ENCODE data around the gene PPP1R12C. TPM values are rescaled to one million over a fixed set of nuclear protein-coding genes. Genes with fewer than 3 reads are reported as not detected.

The PPP1R12C gene
- total and polyA plus RNA-seq, 12 donors: 134 to 283 (median 201) TPM

GRCh38 chr19:55098716-55099556 lies 18.5 kb downstream of the PPP1R12C start:
- 83 to 84% methylated on average over 27 of the region's 27 CpGs for WGBS, 2 donors
- peak overlapping the region in 8 of 10 donors; percentile 1 to 72 (median 58) for H3K27ac ChIP-seq
- peaks cover 9 to 85% (median 62%) of the 10 kb centered on the region in 9 donors for H3K36me3 ChIP-seq

GRCh38 chr19:55097864-55098715 lies 19.3 kb downstream of the PPP1R12C start:
- H3K27me3 ChIP-seq: no peaks in the 10 kb centered on the region
- peak overlapping the region in 4 of 10 donors; percentile 4 to 72 (median 64) for H3K27ac ChIP-seq
- H3K4me1 ChIP-seq: peaks cover 5 to 36% (median 25%) of the 10 kb centered on the region in 9 donors
- 91 to 92% methylated on average over 23 of the region's 23 CpGs for WGBS, 2 donors
- no peak for DNase-seq
- no peak for TF ChIP-seq CTCF (IDR thresholded peaks at IDR 0.05)
- peaks cover 0 to 7% (median under 1%) of the 10 kb centered on the region in 11 donors for H3K9me3 ChIP-seq
- H3K36me3 ChIP-seq: peaks cover 4 to 78% (median 56%) of the 10 kb centered on the region in 9 donors
- ATAC-seq: peak in 1 of 8 donors; percentile 24
- H3K4me3 ChIP-seq: no peak overlapping the region
- intact Hi-C loops (cut with DNase I): no loop called here

More at GRCh38 chr19:55098716-55099556, 18.5 kb downstream of the PPP1R12C start:
- TF ChIP-seq CTCF (IDR thresholded peaks at IDR 0.05): peak in 3 of 9 donors; percentile 7 to 28 (median 15)
- peak overlapping the region in 1 of 10 donors; percentile 12 for H3K4me3 ChIP-seq
- intact Hi-C loops (cut with DNase I): no loop called here
- peaks cover 0 to 10% (median 4%) of the 10 kb centered on the region in 11 donors for H3K9me3 ChIP-seq
- DNase-seq (no peak), ATAC-seq (peak in 6 of 8 donors; percentile 2 to 49 (median 7))
- H3K27me3 ChIP-seq: no peaks in the 10 kb centered on the region
- H3K4me1 ChIP-seq: peaks cover 5 to 36% (median 25%) of the 10 kb centered on the region in 9 donors

GRCh38 chr19:55096061-55096701 lies 21.3 kb downstream of the PPP1R12C start:
- WGBS, 2 donors: 84 to 85% methylated on average over 23 of the region's 23 CpGs
- no peak overlapping the region for H3K27ac ChIP-seq
- TF ChIP-seq CTCF (IDR thresholded peaks at IDR 0.05): no peak
- H3K27me3 ChIP-seq: no peaks in the 10 kb centered on the region
- intact Hi-C loops (cut with DNase I): no loop called here
- no peaks in the 10 kb centered on the region for H3K9me3 ChIP-seq
- no peak for ATAC-seq
- peaks cover 0 to 78% (median 52%) of the 10 kb centered on the region in 9 donors for H3K36me3 ChIP-seq
- H3K4me3 ChIP-seq: no peak overlapping the region
- DNase-seq: no peak
- H3K4me1 ChIP-seq: peaks cover 5 to 36% (median 25%) of the 10 kb centered on the region in 9 donors

Measured in heart right ventricle (tissue), 16 donors.